Measurements from ENCODE around the gene CCDC85A. TPM values are rescaled to one million over a fixed set of nuclear protein-coding genes. Genes with fewer than 3 reads are reported as not detected.

Gene CCDC85A
- total RNA-seq, 6 experiments from 2014 or later = 0.07 to 0.31 (median 0.14) TPM; not detected in 1

- 92% methylated on average over 1 of the region's 1 CpG for WGBS (ENCODE audit: insufficient coverage, low coverage, low lambda C conversion rate, missing lambda C conversion rate)
- TF ChIP-seq CTCF (IDR thresholded peaks at IDR 0.05) (no peak), POLR2A (IDR thresholded peaks at IDR 0.05) (no peak)
- no peak overlapping the region for H3K27ac ChIP-seq
- intact Hi-C loops (cut with DNase I) = no loop called here
- H3K9me3 ChIP-seq = no peaks in the 10 kb centered on the region
- no peaks in the 10 kb centered on the region for H3K27me3 ChIP-seq
- no peak for DNase-seq
- H3K4me3 ChIP-seq = no peak overlapping the region
- H3K4me1 ChIP-seq = no peaks in the 10 kb centered on the region
- no peak for ATAC-seq
- H3K36me3 ChIP-seq = no peaks in the 10 kb centered on the region
These were observed 40.5 kb downstream of the CCDC85A start for GRCh38 chr2:56224316-56224715.

GRCh38 chr2:56227811-56228210 lies 44.0 kb downstream of the CCDC85A start:
- intact Hi-C loops (cut with DNase I) = no loop called here
- Histone ChIP-seq H3K36me3 (no peaks in the 10 kb centered on the region), H3K27me3 (no peaks in the 10 kb centered on the region), H3K27ac (no peak overlapping the region), H3K9me3 (no peaks in the 10 kb centered on the region), H3K4me1 (no peaks in the 10 kb centered on the region), H3K4me3 (no peak overlapping the region)
- TF ChIP-seq POLR2A (IDR thresholded peaks at IDR 0.05) (no peak), CTCF (IDR thresholded peaks at IDR 0.05) (no peak)
- no peak for DNase-seq
- no peak for ATAC-seq
- 33% methylated on average over 1 of the region's 1 CpG for WGBS (ENCODE audit: insufficient coverage, low coverage, low lambda C conversion rate, missing lambda C conversion rate)

- DNase-seq (no peak), ATAC-seq (no peak)
- no peaks in the 10 kb centered on the region for H3K36me3 ChIP-seq
- no peak overlapping the region for H3K27ac ChIP-seq
- 44% methylated on average over 6 of the region's 6 CpGs for WGBS (ENCODE audit: insufficient coverage, low coverage, low lambda C conversion rate, missing lambda C conversion rate)
- intact Hi-C loops (cut with DNase I) = no loop called here
- H3K27me3 ChIP-seq = no peaks in the 10 kb centered on the region
- TF ChIP-seq CTCF (IDR thresholded peaks at IDR 0.05) (no peak), POLR2A (IDR thresholded peaks at IDR 0.05) (no peak)
- H3K4me1 ChIP-seq = no peaks in the 10 kb centered on the region
- no peak overlapping the region for H3K4me3 ChIP-seq
- no peaks in the 10 kb centered on the region for H3K9me3 ChIP-seq
These were observed 45.7 kb downstream of the CCDC85A start for GRCh38 chr2:56229397-56230060.

GRCh38 chr2:56230156-56230555 lies 46.4 kb downstream of the CCDC85A start:
- ATAC-seq (no peak), DNase-seq (no peak)
- H3K4me3 ChIP-seq = no peak overlapping the region
- intact Hi-C loops (cut with DNase I) = no loop called here
- H3K27me3 ChIP-seq = no peaks in the 10 kb centered on the region
- H3K9me3 ChIP-seq = no peaks in the 10 kb centered on the region
- TF ChIP-seq POLR2A (IDR thresholded peaks at IDR 0.05) (no peak), CTCF (IDR thresholded peaks at IDR 0.05) (no peak)
- H3K27ac ChIP-seq = no peak overlapping the region
- no peaks in the 10 kb centered on the region for H3K4me1 ChIP-seq
- no peaks in the 10 kb centered on the region for H3K36me3 ChIP-seq
- WGBS (ENCODE audit: insufficient coverage, low coverage, low lambda C conversion rate, missing lambda C conversion rate) = 53% methylated on average over 2 of the region's 2 CpGs
